ENCODE measurements around the gene ZC3H11A. TPM values are rescaled to one million over a fixed set of nuclear protein-coding genes. Genes with fewer than 3 reads are reported as not detected.

The ZC3H11A gene
- total RNA-seq, 1 experiment from 2014 or later = 75.2 TPM

DNA sequence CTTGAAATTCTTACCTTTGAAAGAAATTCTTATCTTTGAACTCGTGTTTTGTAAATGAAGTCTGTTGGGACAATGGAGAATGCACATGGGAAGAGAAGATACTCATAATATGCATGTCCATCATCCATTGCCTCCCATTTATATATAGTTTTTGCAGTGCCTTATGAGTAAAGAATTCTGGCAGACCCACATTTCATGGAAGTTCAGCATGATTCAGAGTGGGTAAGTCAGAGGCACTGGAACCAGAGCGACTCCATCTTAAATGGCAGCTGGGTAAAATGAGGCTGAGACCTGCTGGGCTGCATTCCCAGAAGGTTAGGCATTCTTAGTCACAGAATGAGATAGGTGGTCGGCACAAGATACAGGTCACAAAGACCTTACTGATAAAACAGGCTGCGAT lies 16.6 kb upstream of the ZC3H11A start (continued):
- TF ChIP-seq, protein P1, sequence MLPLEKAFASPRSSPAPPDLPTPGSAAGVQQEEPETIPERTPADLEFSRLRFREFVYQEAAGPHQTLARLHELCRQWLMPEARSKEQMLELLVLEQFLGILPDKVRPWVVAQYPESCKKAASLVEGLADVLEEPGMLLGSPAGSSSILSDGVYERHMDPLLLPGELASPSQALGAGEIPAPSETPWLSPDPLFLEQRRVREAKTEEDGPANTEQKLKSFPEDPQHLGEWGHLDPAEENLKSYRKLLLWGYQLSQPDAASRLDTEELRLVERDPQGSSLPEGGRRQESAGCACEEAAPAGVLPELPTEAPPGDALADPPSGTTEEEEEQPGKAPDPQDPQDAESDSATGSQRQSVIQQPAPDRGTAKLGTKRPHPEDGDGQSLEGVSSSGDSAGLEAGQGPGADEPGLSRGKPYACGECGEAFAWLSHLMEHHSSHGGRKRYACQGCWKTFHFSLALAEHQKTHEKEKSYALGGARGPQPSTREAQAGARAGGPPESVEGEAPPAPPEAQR (CRISPR knock-in tag; IDR thresholded peaks at IDR 0.05) = no peak
- no peak for TF ChIP-seq SMAD3 (CRISPR knock-in tag; IDR thresholded peaks at IDR 0.05; ENCODE audit: borderline replicate concordance)
- TF ChIP-seq CREB1 (CRISPR knock-in tag; IDR thresholded peaks at IDR 0.05) = no peak
- no peak for TF ChIP-seq HMGA2 (CRISPR knock-in tag; IDR thresholded peaks at IDR 0.05)

DNA sequence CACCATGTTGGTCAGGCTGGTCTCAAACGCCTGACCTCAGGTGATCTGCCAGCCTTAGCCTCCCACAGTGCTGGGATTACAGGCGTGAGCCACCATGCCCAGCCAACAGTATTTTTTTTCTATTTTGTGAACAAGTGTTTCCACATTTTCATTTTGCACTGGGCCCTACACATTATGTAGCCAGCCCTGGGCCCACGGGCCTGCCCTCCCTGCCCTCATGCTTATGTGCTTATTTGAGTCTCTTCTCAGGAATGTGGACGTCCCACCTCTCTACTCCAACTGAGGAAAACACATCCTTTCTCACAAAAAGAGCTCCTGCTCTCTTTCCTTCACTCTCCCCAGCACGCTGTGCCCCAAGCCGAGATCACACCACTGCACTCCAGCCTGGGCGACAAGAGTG lies 13.5 kb upstream of the ZC3H11A start:
- Mint-ChIP-seq H3K36me3 (no peaks in the 10 kb centered on the region), H3K9me3 (peaks cover 8% of the 10 kb centered on the region), H3K27ac (no peak overlapping the region; the same call in 1 of the 2 replicates), H3K27me3 (ENCODE audit: low read depth) (no peaks in the 10 kb centered on the region; the same call in none of the 2 replicates), H3K4me1 (peaks cover 13% of the 10 kb centered on the region), H3K4me3 (no peak overlapping the region)
- ChIA-PET POLR2A (no interaction called here), CTCF (no interaction called here)
- DNase-seq (ENCODE audit: low spot score) (no peak), ATAC-seq (no peak)
- TF ChIP-seq, protein P2, sequence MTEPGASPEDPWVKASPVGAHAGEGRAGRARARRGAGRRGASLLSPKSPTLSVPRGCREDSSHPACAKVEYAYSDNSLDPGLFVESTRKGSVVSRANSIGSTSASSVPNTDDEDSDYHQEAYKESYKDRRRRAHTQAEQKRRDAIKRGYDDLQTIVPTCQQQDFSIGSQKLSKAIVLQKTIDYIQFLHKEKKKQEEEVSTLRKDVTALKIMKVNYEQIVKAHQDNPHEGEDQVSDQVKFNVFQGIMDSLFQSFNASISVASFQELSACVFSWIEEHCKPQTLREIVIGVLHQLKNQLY (CRISPR knock-in tag; IDR thresholded peaks at IDR 0.05) = no peak
- TF ChIP-seq, protein P3, sequence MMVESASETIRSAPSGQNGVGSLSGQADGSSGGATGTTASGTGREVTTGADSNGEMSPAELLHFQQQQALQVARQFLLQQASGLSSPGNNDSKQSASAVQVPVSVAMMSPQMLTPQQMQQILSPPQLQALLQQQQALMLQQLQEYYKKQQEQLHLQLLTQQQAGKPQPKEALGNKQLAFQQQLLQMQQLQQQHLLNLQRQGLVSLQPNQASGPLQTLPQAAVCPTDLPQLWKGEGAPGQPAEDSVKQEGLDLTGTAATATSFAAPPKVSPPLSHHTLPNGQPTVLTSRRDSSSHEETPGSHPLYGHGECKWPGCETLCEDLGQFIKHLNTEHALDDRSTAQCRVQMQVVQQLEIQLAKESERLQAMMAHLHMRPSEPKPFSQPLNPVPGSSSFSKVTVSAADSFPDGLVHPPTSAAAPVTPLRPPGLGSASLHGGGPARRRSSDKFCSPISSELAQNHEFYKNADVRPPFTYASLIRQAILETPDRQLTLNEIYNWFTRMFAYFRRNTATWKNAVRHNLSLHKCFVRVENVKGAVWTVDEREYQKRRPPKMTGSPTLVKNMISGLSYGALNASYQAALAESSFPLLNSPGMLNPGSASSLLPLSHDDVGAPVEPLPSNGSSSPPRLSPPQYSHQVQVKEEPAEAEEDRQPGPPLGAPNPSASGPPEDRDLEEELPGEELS (CRISPR knock-in tag; IDR thresholded peaks at IDR 0.05) = no peak
- no peak for TF ChIP-seq EMX1 (CRISPR knock-in tag; IDR thresholded peaks at IDR 0.05)
- TF ChIP-seq, protein P4, sequence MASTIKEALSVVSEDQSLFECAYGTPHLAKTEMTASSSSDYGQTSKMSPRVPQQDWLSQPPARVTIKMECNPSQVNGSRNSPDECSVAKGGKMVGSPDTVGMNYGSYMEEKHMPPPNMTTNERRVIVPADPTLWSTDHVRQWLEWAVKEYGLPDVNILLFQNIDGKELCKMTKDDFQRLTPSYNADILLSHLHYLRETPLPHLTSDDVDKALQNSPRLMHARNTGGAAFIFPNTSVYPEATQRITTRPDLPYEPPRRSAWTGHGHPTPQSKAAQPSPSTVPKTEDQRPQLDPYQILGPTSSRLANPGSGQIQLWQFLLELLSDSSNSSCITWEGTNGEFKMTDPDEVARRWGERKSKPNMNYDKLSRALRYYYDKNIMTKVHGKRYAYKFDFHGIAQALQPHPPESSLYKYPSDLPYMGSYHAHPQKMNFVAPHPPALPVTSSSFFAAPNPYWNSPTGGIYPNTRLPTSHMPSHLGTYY (CRISPR knock-in tag; IDR thresholded peaks at IDR 0.05) = no peak
- TF ChIP-seq CREM (CRISPR knock-in tag; IDR thresholded peaks at IDR 0.05) = no peak
- TF ChIP-seq, protein P5, sequence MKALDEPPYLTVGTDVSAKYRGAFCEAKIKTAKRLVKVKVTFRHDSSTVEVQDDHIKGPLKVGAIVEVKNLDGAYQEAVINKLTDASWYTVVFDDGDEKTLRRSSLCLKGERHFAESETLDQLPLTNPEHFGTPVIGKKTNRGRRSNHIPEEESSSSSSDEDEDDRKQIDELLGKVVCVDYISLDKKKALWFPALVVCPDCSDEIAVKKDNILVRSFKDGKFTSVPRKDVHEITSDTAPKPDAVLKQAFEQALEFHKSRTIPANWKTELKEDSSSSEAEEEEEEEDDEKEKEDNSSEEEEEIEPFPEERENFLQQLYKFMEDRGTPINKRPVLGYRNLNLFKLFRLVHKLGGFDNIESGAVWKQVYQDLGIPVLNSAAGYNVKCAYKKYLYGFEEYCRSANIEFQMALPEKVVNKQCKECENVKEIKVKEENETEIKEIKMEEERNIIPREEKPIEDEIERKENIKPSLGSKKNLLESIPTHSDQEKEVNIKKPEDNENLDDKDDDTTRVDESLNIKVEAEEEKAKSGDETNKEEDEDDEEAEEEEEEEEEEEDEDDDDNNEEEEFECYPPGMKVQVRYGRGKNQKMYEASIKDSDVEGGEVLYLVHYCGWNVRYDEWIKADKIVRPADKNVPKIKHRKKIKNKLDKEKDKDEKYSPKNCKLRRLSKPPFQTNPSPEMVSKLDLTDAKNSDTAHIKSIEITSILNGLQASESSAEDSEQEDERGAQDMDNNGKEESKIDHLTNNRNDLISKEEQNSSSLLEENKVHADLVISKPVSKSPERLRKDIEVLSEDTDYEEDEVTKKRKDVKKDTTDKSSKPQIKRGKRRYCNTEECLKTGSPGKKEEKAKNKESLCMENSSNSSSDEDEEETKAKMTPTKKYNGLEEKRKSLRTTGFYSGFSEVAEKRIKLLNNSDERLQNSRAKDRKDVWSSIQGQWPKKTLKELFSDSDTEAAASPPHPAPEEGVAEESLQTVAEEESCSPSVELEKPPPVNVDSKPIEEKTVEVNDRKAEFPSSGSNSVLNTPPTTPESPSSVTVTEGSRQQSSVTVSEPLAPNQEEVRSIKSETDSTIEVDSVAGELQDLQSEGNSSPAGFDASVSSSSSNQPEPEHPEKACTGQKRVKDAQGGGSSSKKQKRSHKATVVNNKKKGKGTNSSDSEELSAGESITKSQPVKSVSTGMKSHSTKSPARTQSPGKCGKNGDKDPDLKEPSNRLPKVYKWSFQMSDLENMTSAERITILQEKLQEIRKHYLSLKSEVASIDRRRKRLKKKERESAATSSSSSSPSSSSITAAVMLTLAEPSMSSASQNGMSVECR (CRISPR knock-in tag; IDR thresholded peaks at IDR 0.05; ENCODE audit: borderline replicate concordance) = no peak
- TF ChIP-seq, protein P6, sequence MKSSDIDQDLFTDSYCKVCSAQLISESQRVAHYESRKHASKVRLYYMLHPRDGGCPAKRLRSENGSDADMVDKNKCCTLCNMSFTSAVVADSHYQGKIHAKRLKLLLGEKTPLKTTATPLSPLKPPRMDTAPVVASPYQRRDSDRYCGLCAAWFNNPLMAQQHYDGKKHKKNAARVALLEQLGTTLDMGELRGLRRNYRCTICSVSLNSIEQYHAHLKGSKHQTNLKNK (CRISPR knock-in tag; IDR thresholded peaks at IDR 0.05) = no peak
- no peak for TF ChIP-seq NR3C1 (CRISPR knock-in tag; conservative IDR thresholded peaks at IDR 0.05; ENCODE audit: low read depth)
- TF ChIP-seq, protein P7, sequence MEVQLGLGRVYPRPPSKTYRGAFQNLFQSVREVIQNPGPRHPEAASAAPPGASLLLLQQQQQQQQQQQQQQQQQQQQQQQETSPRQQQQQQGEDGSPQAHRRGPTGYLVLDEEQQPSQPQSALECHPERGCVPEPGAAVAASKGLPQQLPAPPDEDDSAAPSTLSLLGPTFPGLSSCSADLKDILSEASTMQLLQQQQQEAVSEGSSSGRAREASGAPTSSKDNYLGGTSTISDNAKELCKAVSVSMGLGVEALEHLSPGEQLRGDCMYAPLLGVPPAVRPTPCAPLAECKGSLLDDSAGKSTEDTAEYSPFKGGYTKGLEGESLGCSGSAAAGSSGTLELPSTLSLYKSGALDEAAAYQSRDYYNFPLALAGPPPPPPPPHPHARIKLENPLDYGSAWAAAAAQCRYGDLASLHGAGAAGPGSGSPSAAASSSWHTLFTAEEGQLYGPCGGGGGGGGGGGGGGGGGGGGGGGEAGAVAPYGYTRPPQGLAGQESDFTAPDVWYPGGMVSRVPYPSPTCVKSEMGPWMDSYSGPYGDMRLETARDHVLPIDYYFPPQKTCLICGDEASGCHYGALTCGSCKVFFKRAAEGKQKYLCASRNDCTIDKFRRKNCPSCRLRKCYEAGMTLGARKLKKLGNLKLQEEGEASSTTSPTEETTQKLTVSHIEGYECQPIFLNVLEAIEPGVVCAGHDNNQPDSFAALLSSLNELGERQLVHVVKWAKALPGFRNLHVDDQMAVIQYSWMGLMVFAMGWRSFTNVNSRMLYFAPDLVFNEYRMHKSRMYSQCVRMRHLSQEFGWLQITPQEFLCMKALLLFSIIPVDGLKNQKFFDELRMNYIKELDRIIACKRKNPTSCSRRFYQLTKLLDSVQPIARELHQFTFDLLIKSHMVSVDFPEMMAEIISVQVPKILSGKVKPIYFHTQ (CRISPR knock-in tag; IDR thresholded peaks at IDR 0.05) = no peak
- TF ChIP-seq NR1H2 (CRISPR knock-in tag; IDR thresholded peaks at IDR 0.05) = no peak
- TF ChIP-seq, protein P8, sequence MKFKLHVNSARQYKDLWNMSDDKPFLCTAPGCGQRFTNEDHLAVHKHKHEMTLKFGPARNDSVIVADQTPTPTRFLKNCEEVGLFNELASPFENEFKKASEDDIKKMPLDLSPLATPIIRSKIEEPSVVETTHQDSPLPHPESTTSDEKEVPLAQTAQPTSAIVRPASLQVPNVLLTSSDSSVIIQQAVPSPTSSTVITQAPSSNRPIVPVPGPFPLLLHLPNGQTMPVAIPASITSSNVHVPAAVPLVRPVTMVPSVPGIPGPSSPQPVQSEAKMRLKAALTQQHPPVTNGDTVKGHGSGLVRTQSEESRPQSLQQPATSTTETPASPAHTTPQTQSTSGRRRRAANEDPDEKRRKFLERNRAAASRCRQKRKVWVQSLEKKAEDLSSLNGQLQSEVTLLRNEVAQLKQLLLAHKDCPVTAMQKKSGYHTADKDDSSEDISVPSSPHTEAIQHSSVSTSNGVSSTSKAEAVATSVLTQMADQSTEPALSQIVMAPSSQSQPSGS (CRISPR knock-in tag; IDR thresholded peaks at IDR 0.05; ENCODE audit: borderline replicate concordance, low read depth) = no peak
- TF ChIP-seq SMAD3 (CRISPR knock-in tag; IDR thresholded peaks at IDR 0.05; ENCODE audit: borderline replicate concordance) = no peak
- TF ChIP-seq IRF2 (CRISPR knock-in tag; IDR thresholded peaks at IDR 0.05; ENCODE audit: borderline replicate concordance, low read depth) = no peak
- TF ChIP-seq ATF1 (CRISPR knock-in tag; IDR thresholded peaks at IDR 0.05) = no peak
- no peak for TF ChIP-seq ZNF121 (CRISPR knock-in tag; IDR thresholded peaks at IDR 0.05)
- TF ChIP-seq KAT7 (CRISPR knock-in tag; IDR thresholded peaks at IDR 0.05; ENCODE audit: borderline replicate concordance) = no peak
- TF ChIP-seq SP1 (CRISPR knock-in tag; conservative IDR thresholded peaks at IDR 0.05) = no peak

All from WTC11 (cell line).